Activated T-cell treated with anti-CD3 and anti-CD28 coated beads, Interleukin-2, amount 50 U/mL, for 24 hours (primary cell): ENCODE data around the gene AHRR.

Source experiments
- DNase-seq: peaks from one replicate; pipeline ENCODE4 v3.0.0-alpha.2; 2020
- H3K27ac Mint-ChIP-seq: 2 replicates; pipeline ENCODE4 v1.8.0; 2020; ENCODE audit warnings: mild to moderate bottlenecking, mixed read lengths
- H3K27me3 Mint-ChIP-seq: 2 replicates; pipeline ENCODE4 v1.8.0; 2020; ENCODE audit warnings: mixed read lengths
- H3K36me3 Mint-ChIP-seq: 2 replicates; pipeline ENCODE4 v1.8.0; 2020; ENCODE audit warnings: low read depth, mixed read lengths
- H3K4me1 Mint-ChIP-seq: 2 replicates; pipeline ENCODE4 v1.8.0; 2020; ENCODE audit warnings: low read depth, mixed read lengths
- H3K4me3 Mint-ChIP-seq: 2 replicates; pipeline ENCODE4 v1.8.0; 2020; ENCODE audit warnings: mild to moderate bottlenecking, moderate library complexity, mixed read lengths
- H3K9me3 Mint-ChIP-seq: 2 replicates; pipeline ENCODE4 v1.8.0; 2020; ENCODE audit warnings: mixed read lengths

The AHRR gene

DNA sequence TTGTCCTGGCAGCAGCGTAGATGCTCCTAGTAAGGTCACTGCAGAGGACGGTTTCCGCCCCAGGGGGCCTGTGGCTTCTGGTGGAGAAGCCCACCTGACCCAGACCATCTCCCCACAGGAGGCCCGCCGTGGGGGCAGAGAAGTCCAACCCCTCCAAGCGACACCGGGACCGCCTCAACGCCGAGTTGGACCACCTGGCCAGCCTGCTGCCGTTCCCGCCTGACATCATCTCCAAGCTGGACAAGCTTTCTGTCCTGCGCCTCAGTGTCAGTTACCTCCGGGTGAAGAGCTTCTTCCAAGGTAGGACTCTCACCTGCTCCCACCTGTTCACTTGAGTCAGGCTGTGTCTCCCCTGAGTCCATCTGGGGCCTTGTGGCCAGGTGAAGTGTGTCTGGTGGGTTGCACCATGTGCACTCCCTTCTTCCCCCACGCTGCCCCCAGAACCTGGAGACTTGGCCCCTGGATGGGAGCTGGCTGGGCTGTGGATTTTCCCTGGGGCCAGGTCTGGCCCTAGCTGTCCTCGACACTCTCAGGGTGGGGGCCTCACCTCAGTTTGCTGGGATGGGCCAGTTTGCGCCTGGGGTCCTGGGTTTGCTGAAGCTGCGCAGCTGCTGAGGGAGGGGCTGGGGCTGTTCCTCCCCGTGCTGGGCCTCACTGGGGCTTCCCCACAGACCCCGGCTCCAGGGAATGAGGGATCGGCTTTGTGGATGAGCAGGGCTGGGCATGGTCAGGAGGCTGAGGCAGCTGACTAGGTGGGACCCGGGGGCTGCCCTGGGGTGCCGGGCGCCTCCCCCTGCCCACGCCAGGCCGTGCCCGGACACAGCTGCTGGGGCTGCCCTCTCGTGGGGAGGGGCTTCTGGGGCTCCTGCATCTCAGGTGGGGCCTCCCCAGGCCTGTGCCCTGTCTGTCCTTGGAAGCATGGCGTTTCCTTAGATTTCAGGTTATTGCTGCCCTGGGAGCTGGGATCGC lies 32.4 kb downstream of the AHRR start:
- peaks cover 14% of the 10 kb centered on the region for H3K36me3 Mint-ChIP-seq
- peaks cover 13% of the 10 kb centered on the region for H3K27me3 Mint-ChIP-seq
- H3K9me3 Mint-ChIP-seq: no peaks in the 10 kb centered on the region
- H3K4me1 Mint-ChIP-seq: peaks cover 9% of the 10 kb centered on the region
- no peak overlapping the region for H3K4me3 Mint-ChIP-seq
- no peak for DNase-seq
- no peak overlapping the region for H3K27ac Mint-ChIP-seq

DNA sequence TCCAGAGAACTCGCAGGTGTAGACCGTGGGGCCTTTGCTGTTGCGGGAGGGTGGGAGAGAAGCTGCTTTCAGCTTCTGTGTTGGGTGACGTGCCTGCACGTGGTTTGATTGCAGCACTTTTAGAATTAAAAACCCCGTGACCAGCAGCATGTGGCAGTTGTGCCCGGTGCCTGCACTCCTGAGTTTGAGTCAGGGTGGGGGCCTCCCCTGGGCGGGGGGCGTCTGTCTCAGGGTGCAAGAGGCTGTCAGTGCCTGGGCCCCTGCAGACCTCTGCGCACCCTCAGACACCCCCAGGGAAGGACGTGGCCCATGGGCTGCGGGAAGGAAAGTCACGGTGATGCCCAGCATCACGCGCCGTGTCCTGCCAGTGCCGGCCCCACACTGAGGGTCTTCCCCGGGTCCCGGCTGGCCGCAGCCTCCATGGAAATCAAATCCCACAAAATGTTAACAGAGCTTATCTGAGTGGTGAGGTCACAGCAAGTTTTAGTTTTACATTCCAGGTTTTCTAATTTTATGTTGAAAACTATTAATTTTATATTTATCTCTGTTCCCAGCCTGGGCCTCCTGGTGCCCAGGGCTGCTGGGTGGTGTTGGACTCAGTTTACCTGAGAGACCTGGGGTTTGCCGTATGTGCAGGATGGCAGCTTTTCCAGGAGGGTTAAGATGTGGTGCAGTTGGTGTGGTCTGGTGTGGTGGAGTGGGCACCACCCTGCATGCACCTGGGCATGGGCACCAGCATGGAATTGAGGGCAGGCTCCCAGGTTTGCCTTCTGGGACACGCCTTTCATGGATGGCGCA lies 33.3 kb downstream of the AHRR start:
- peaks cover 19% of the 10 kb centered on the region for H3K36me3 Mint-ChIP-seq
- no peaks in the 10 kb centered on the region for H3K9me3 Mint-ChIP-seq
- peaks cover 9% of the 10 kb centered on the region for H3K4me1 Mint-ChIP-seq
- no peak overlapping the region for H3K27ac Mint-ChIP-seq
- DNase-seq: no peak
- H3K4me3 Mint-ChIP-seq: no peak overlapping the region
- H3K27me3 Mint-ChIP-seq: peaks cover 7% of the 10 kb centered on the region

DNA sequence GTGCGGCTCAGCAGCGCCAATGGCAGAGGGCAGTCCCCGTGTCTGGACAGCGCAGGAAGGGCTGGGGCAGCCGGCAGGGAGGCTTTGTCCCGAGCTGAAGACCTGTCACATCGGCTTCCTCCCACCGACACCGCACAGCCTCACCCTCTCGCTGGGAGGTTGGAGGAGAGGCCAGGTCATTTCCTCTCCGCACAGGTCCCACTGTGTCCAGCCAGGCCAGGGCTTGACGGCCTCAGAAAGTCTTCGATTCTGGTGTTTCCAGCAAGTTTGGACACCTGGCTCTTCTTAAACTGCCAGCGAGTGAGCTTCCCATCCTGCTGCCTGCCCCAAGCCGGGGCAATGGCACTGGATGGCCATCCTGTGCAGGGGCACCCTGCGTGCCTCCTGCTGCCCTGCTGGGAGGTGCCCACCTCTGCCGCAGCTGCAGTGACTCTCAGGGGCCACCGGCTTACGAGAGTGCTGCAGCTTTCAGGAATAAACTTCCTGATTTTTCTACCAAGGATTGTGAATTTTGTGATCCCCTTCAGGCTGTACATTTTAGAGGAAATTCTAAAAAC lies 33.9 kb downstream of the AHRR start:
- DNase-seq: no peak
- no peak overlapping the region for H3K27ac Mint-ChIP-seq
- no peaks in the 10 kb centered on the region for H3K9me3 Mint-ChIP-seq
- H3K4me1 Mint-ChIP-seq: peaks cover 9% of the 10 kb centered on the region
- H3K27me3 Mint-ChIP-seq: peaks cover 2% of the 10 kb centered on the region
- H3K4me3 Mint-ChIP-seq: no peak overlapping the region
- H3K36me3 Mint-ChIP-seq: peaks cover 20% of the 10 kb centered on the region

- Mint-ChIP-seq H3K4me3 (no peak overlapping the region), H3K9me3 (no peaks in the 10 kb centered on the region)
These were observed 34.4 kb downstream of the AHRR start for GRCh38 chr5:355958-356357.

GRCh38 chr5:359301-359897 lies 37.9 kb downstream of the AHRR start:
- Mint-ChIP-seq H3K27me3 (no peaks in the 10 kb centered on the region), H3K36me3 (peaks cover 33% of the 10 kb centered on the region), H3K27ac (no peak overlapping the region), H3K4me3 (no peak overlapping the region), H3K9me3 (no peaks in the 10 kb centered on the region), H3K4me1 (no peaks in the 10 kb centered on the region)
- no peak for DNase-seq

More at GRCh38 chr5:355958-356357, 34.4 kb downstream of the AHRR start:
- DNase-seq: no peak
- no peaks in the 10 kb centered on the region for H3K27me3 Mint-ChIP-seq
- peaks cover 19% of the 10 kb centered on the region for H3K36me3 Mint-ChIP-seq
- H3K27ac Mint-ChIP-seq: peak overlapping the region; percentile 34
- peaks cover 5% of the 10 kb centered on the region for H3K4me1 Mint-ChIP-seq

- Mint-ChIP-seq H3K27ac (no peak overlapping the region), H3K4me3 (no peak overlapping the region), H3K9me3 (peaks cover 2% of the 10 kb centered on the region), H3K36me3 (peaks cover 33% of the 10 kb centered on the region), H3K4me1 (no peaks in the 10 kb centered on the region), H3K27me3 (no peaks in the 10 kb centered on the region)
- no peak for DNase-seq
These were observed 38.9 kb downstream of the AHRR start for GRCh38 chr5:360257-361027.

GRCh38 chr5:362189-362588 lies 40.7 kb downstream of the AHRR start:
- H3K27me3 Mint-ChIP-seq: no peaks in the 10 kb centered on the region
- no peak overlapping the region for H3K4me3 Mint-ChIP-seq
- no peak for DNase-seq
- peaks cover 2% of the 10 kb centered on the region for H3K9me3 Mint-ChIP-seq
- H3K4me1 Mint-ChIP-seq: no peaks in the 10 kb centered on the region
- H3K27ac Mint-ChIP-seq: no peak overlapping the region
- H3K36me3 Mint-ChIP-seq: peaks cover 27% of the 10 kb centered on the region

DNA sequence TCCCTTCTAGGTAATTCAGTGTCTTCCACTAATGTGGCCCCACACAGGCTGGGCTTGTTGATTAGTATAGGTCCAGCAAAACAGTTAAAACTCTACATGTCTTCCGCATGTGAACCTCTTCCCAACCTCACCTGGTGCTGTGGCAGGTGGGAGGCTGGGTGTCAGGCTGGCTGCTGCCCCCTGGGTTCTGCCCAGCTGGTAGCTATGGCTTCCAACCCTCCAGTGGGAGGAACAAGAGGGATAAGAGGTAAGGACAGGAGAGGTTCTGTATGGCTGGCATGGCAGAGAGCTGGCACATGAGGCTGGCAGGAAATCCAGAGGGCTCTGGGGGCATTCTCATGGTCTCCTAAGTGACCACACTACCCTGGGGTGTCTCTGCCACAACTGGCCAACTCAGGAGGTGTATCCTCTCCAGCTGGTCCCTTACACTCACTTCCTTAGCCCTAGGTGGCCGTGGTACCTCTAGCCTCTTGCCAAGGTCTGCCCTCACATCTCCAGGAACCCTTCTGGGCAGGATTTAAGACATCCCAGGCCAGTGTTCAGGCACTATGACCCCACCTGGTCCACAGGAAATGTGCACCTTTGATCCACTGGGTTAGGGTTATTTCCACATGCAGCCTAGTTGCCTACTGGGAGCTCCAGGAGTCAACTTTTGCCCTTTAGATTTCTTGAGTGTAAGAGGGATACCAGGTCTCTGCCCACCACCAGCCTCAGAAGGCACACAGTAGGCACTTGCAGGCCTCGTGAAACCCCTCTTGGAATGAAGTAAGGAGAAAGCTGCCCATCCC lies 41.7 kb downstream of the AHRR start:
- Mint-ChIP-seq H3K36me3 (peaks cover 28% of the 10 kb centered on the region), H3K27me3 (no peaks in the 10 kb centered on the region), H3K4me3 (no peak overlapping the region), H3K4me1 (peaks cover 4% of the 10 kb centered on the region), H3K9me3 (peaks cover 2% of the 10 kb centered on the region), H3K27ac (no peak overlapping the region)
- DNase-seq: no peak

GRCh38 chr5:364497-364896 lies 43.0 kb downstream of the AHRR start:
- peaks cover 17% of the 10 kb centered on the region for H3K4me1 Mint-ChIP-seq
- H3K36me3 Mint-ChIP-seq: peaks cover 37% of the 10 kb centered on the region
- H3K4me3 Mint-ChIP-seq: no peak overlapping the region
- DNase-seq: no peak
- H3K27ac Mint-ChIP-seq: no peak overlapping the region
- H3K9me3 Mint-ChIP-seq: peaks cover 2% of the 10 kb centered on the region
- no peaks in the 10 kb centered on the region for H3K27me3 Mint-ChIP-seq

DNA sequence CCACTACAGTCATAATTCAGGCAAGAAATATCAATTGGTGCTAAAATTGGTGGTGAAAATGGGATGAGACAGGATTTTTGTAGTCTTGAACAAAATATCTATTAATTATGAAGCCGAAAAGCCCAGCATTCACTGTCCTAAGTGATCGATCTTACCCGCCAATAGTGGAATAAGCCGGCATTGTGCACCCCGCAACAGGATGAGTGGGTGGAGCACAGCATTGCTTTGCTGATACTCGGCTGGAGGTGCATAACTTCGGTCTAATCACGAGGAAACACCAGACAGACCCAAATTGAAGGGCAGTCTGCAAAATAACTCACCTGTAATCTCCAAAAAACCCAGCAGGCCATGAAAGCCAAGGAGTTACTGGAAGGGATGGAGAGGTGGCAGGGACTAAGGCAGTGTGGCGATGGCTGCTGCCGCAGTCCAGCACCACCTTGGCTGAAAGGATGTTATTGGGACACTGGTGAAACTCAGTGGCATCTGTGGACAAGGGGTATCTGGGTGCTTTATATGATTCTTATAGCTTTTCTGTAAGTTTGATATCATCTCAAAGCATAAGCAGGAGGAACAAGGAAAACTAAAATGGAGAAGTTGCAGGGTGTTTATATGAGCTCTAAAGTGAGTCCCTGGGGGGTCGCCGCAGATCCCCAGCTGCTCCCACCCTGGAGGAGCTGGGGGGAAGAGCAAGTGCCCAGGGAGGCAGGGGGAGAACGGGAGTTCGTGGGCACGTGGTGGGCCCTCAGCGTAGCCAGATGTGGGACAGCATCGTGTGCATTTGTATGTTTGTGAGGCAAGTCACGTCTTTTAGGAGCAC lies 45.2 kb downstream of the AHRR start:
- H3K4me3 Mint-ChIP-seq: no peak overlapping the region
- H3K27me3 Mint-ChIP-seq: no peaks in the 10 kb centered on the region
- no peak for DNase-seq
- H3K36me3 Mint-ChIP-seq: peaks cover 40% of the 10 kb centered on the region
- H3K27ac Mint-ChIP-seq: no peak overlapping the region
- H3K9me3 Mint-ChIP-seq: peaks cover 2% of the 10 kb centered on the region
- H3K4me1 Mint-ChIP-seq: peaks cover 36% of the 10 kb centered on the region

DNA sequence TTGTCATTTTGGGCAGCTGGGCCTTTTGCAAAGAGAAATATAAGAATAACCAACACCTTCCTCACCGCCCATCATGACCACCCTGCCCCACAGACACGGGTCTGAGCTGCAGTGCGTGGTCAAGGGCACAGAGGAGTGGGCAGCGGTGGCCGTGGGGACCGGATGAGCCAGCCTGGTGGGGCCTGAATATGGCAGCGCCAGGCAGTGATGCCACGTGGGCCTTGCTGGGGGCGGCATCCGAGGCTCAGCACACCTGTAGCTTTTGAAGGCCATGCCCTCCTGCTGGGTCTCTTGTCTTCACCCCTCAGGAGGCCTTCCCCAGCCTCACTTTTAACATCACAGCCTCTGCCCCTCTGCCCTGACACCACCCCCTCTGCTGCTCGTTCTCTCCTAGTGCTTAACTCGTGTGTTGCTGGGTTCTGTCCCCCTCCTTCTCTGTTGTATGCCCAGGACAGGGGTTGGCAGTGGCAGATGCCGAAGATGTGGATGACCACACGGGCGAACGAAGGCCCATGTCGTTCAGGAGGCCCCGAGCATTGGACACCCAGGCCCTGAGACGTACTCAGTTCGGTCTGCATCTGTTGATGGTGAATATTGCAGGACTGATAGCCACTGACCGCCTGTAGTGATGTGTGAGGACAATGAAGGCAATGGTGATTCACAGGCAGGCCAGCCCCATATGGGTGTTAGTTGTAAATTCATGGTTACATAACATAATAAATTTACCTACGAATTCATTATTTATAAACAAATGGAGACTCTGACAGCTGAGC lies 46.0 kb downstream of the AHRR start:
- no peaks in the 10 kb centered on the region for H3K27me3 Mint-ChIP-seq
- no peak overlapping the region for H3K4me3 Mint-ChIP-seq
- DNase-seq: peak; percentile 28
- peaks cover 41% of the 10 kb centered on the region for H3K36me3 Mint-ChIP-seq
- no peak overlapping the region for H3K27ac Mint-ChIP-seq
- peaks cover 2% of the 10 kb centered on the region for H3K9me3 Mint-ChIP-seq
- H3K4me1 Mint-ChIP-seq: peaks cover 44% of the 10 kb centered on the region
